Endothelial cell of umbilical vein (primary cell): ENCODE measurements around the gene SRSF11. TPM values are rescaled to one million over a fixed set of nuclear protein-coding genes. Genes with fewer than 3 reads are reported as not detected.
"Not testable (repeated sequence)": the region's sequence is repeated elsewhere in the genome, so short reads cannot be mapped to it uniquely, and the experiment has no call there.

Source experiments
- BruUV-seq: library from RNA; stranded (reverse); fragments of 400-500 nt; replicated peaks from 2 replicates; lab custom pipeline; 2021; lab: Mats Ljungman, UMichigan
- CTCF ChIA-PET: fragments of 300-600, 350-600 bp; sonication (Branson Sonifier 250); formaldehyde crosslinking; loops from one replicate; lab custom pipeline; 2021; ENCODE audit warnings: antibody characterized with exemption, inconsistent platforms; lab: Charles Lee
- POLR2A ChIA-PET: fragments of 300-600, 350-600 bp; sonication (Branson Sonifier 250); formaldehyde crosslinking; loops from one replicate; lab custom pipeline; 2021; ENCODE audit warnings: antibody characterized with exemption, inconsistent platforms; lab: Charles Lee
- DNase-seq: peaks from one replicate; pipeline ENCODE4 v3.0.0-alpha.2; 2011; ENCODE audit warnings: low read depth, low spot score
- FAIRE-seq: peaks from 2 replicates; lab custom pipeline; 2011; peaks lifted over from hg19 to GRCh38; lab: Jason Lieb, UNC
- H2AFZ ChIP-seq: 2 replicates; pipeline ENCODE4 v1.6.0; 2012; ENCODE audit warnings: low read depth, low read length, control low read depth, inconsistent platforms
- H3K27ac ChIP-seq: 2 replicates; pipeline ENCODE4 v1.5.1; 2011; ENCODE audit warnings: low read depth, mild to moderate bottlenecking, control low read depth, low read length, moderate library complexity; ENCODE audit not compliant: insufficient read depth
- H3K27me3 ChIP-seq, 2 experiments: 2 replicates each; pipeline versions ENCODE4 v1.6.0 to v1.6.1; 2011; ENCODE audit warnings: low read length in 2 of 2, mixed read lengths in 1 of 2; ENCODE audit not compliant: control insufficient read depth in 2 of 2, insufficient read depth in 2 of 2
- H3K36me3 ChIP-seq, 2 experiments: 2 replicates in 1 of 2; 3 replicates in 1 of 2; pipeline ENCODE4 v1.5.1; 2011; ENCODE audit warnings: low read length in 2 of 2, mild to moderate bottlenecking in 1 of 2, moderate library complexity in 1 of 2; ENCODE audit not compliant: control insufficient read depth in 2 of 2, insufficient read depth in 2 of 2; ENCODE audit errors: extremely low read depth in 1 of 2
- H3K4me1 ChIP-seq: 3 replicates; pipeline ENCODE4 v1.5.1; 2011; ENCODE audit warnings: mild to moderate bottlenecking, low read length; ENCODE audit not compliant: control insufficient read depth, insufficient read depth; ENCODE audit errors: extremely low read depth
- H3K4me2 ChIP-seq: 2 replicates; pipeline ENCODE4 v1.6.1; 2011; ENCODE audit warnings: low read length, control low read depth, mixed read lengths; ENCODE audit not compliant: insufficient read depth
- H3K4me3 ChIP-seq, 3 experiments: fragments of 200-600 bp in 1 of 3; sonication (generic), shearing (Covaris generic) in 1 of 3; replicated peaks in 1 of 3; 2 replicates each; pipeline ENCODE4 v1.5.1; 2011 to 2016; ENCODE audit warnings: control low read depth in 3 of 3, low read length in 3 of 3, mild to moderate bottlenecking in 2 of 3, inconsistent platforms in 1 of 3, low read depth in 1 of 3, moderate library complexity in 1 of 3; ENCODE audit not compliant: insufficient read depth in 1 of 3
- H3K79me2 ChIP-seq: 2 replicates; pipeline ENCODE4 v1.6.0; 2012; ENCODE audit warnings: low read length, inconsistent platforms; ENCODE audit not compliant: control insufficient read depth, insufficient read depth
- H3K9ac ChIP-seq: replicated peaks from 2 replicates; pipeline ENCODE3; 2011; ENCODE audit warnings: low read length, control low read depth; ENCODE audit not compliant: insufficient read depth; ENCODE audit errors: extremely low read depth
- H3K9me1 ChIP-seq: replicated peaks from 3 replicates; pipeline ENCODE4 v1.6.0; 2011; ENCODE audit warnings: mild to moderate bottlenecking, low read length; ENCODE audit not compliant: control insufficient read depth, insufficient read depth; ENCODE audit errors: extremely low read depth
- H3K9me3 ChIP-seq: replicated peaks from 2 replicates; pipeline ENCODE4 v1.5.1; 2012; ENCODE audit warnings: low read length, inconsistent platforms; ENCODE audit not compliant: control insufficient read depth, insufficient read depth
- H4K20me1 ChIP-seq: replicated peaks from 2 replicates; pipeline ENCODE3; 2011; ENCODE audit warnings: mild to moderate bottlenecking, low read length; ENCODE audit not compliant: control insufficient read depth, insufficient read depth; ENCODE audit errors: extremely low read depth
- CTCF ChIP-seq, 2 donors: IDR thresholded peaks; 1 replicate in 1 of 2; 2 replicates in 1 of 2; pipeline ENCODE4 v1.5.1; 2011; ENCODE audit warnings: low read length in 2 of 2, mild to moderate bottlenecking in 2 of 2, moderate library complexity in 2 of 2, control low read depth in 1 of 2, inconsistent platforms in 1 of 2, low read depth in 1 of 2; ENCODE audit not compliant: insufficient read depth in 1 of 2; ENCODE audit errors: extremely low read depth in 1 of 2
- EZH2 ChIP-seq: IDR thresholded peaks from 2 replicates; pipeline ENCODE4 v1.6.1; 2012; ENCODE audit warnings: borderline replicate concordance, low read depth, mild to moderate bottlenecking, moderate library complexity, low read length, inconsistent platforms; ENCODE audit not compliant: severe bottlenecking
- FOS ChIP-seq: IDR thresholded peaks from 2 replicates; pipeline ENCODE4 v1.6.1; 2011; ENCODE audit warnings: mild to moderate bottlenecking, low read length, moderate library complexity, borderline replicate concordance; ENCODE audit not compliant: insufficient read depth
- GATA2 ChIP-seq: IDR thresholded peaks from 2 replicates; pipeline ENCODE4 v1.7.0; 2011; ENCODE audit warnings: low read depth, mild to moderate bottlenecking, moderate library complexity, mixed read lengths, low read length; ENCODE audit not compliant: insufficient read length, insufficient read depth
- JUN ChIP-seq: IDR thresholded peaks from 2 replicates; pipeline ENCODE4 v1.6.1; 2011; ENCODE audit warnings: borderline replicate concordance, low read depth; ENCODE audit not compliant: insufficient read length, insufficient read depth
- MAX ChIP-seq: IDR thresholded peaks from 2 replicates; pipeline ENCODE4 v1.6.1; 2011; ENCODE audit not compliant: insufficient read depth, insufficient read length
- MYC ChIP-seq: IDR thresholded peaks from one replicate; pipeline ENCODE4 v1.6.1; 2011; ENCODE audit warnings: mild to moderate bottlenecking, low read depth, low read length
- POLR2A ChIP-seq: IDR thresholded peaks from 2 replicates; pipeline ENCODE4 v1.6.1; 2012; ENCODE audit warnings: low read depth, mild to moderate bottlenecking, control low read depth, low read length
- POLR2AphosphoS5 ChIP-seq: IDR thresholded peaks from 2 replicates; pipeline ENCODE4 v1.6.1; 2012; ENCODE audit warnings: low read depth, mild to moderate bottlenecking, control low read depth, low read length, moderate library complexity; ENCODE audit not compliant: insufficient read depth
- dilution Hi-C: fragments of 300-500 bp; cut with MboI; formaldehyde crosslinking; loops from one replicate; pipeline ENCODE4 v1.15.0; 2019; ENCODE audit warnings: low sequenced_read_pairs; ENCODE audit not compliant: extremely low pct_ligation_motif_present
- intact Hi-C: fragments of 100-400 bp; cut with micrococcal nuclease; formaldehyde crosslinking; loops from one replicate; pipeline ENCODE4 v1.10.0; 2022
- polyA plus RNA-seq, 4 experiments: library from polyadenylated mRNA; depleted of rRNA in 3 of 4; stranded (reverse) in 3 of 4; unstranded in 1 of 4; fragments of >200 nt; gene quantifications; 2 replicates each; pipeline versions ENCODE4 v1.2.1 to v1.2.3, GENCODE V29; 2011 to 2012; ENCODE audit warnings: missing spikeins in 1 of 4
- total RNA-seq: library from RNA; stranded (reverse); gene quantifications from 2 replicates; pipeline ENCODE4 v1.2.3, GENCODE V29; 2021

The SRSF11 gene
- total and polyA plus RNA-seq, 2 donors (not counting 3 experiments of a cell fraction or from before 2014, with no cell fraction given), result 177 to 241 TPM

- peak within 1 kb of the TSS; percentile 89 for H3K27ac ChIP-seq
- H3K4me1 ChIP-seq, result peaks cover 32% of the 10 kb centered on the region
- intact Hi-C loops, result loop anchor here (1.0 to 10.0 kb wide), 6 partner anchors 16 to 876 kb away; partner anchors contain the start of genes ANKRD13C, CTH, LRRC7 and SRSF11
- H3K9ac ChIP-seq, result peak within 1 kb of the TSS; percentile 97
- H3K4me3 ChIP-seq, result peak within 1 kb of the TSS; percentile 63 to 96 (median 79)
- peak; percentile 80 for FAIRE-seq
- peak; percentile 99 for DNase-seq
- ChIA-PET CTCF (interaction anchor here (2.7 kb wide), 1 partner anchor 16 kb away, joined by 7 read pairs; the partner anchor contains the start of gene SRSF11), POLR2A (interaction anchor here (0.6 to 1.6 kb wide), 2 partner anchors 16 to 206 kb away, joined by 3 to 4 read pairs; partner anchors contain the start of genes CTH and SRSF11)
- H3K4me2 ChIP-seq, result peak within 1 kb of the TSS; percentile 100
- H3K9me1 ChIP-seq, result no peaks in the 10 kb centered on the region
- peaks cover 3% of the 10 kb centered on the region in 2 experiments for H3K36me3 ChIP-seq
- peaks cover 96% of the 10 kb centered on the region for H3K79me2 ChIP-seq
- H4K20me1 ChIP-seq, result no peaks in the 10 kb centered on the region
- BruUV-seq, result TSS peak; percentile 72
- dilution Hi-C loops, result no loop called here
- peak within 1 kb of the TSS; percentile 97 for H2AFZ ChIP-seq
- no peaks in the 10 kb centered on the region for H3K27me3 ChIP-seq
- H3K9me3 ChIP-seq, result no peaks in the 10 kb centered on the region
- TF ChIP-seq GATA2, result no peak
- no peak for TF ChIP-seq EZH2
- TF ChIP-seq POLR2A, result peak; percentile 77
- no peak for TF ChIP-seq CTCF (IDR thresholded peaks at IDR 0.05; ENCODE audit: extremely low read depth in 1 of 2, insufficient read depth in 1 of 2, low read depth in 1 of 2, low read length in 2 of 2)
- TF ChIP-seq FOS, result no peak
- TF ChIP-seq MAX, result peak; percentile 62
- TF ChIP-seq JUN, result no peak
- TF ChIP-seq MYC, result peak; percentile 31
- peak; percentile 95 for TF ChIP-seq POLR2AphosphoS5
Observed at GRCh38 chr1:70205434-70206118, 15.6 kb upstream of the SRSF11 start, which contains the start of gene LRRC40. Gene LRRC40, minus strand, starts transcription at chr1:70205579. Its CDS starts 39 bp downstream, at chr1:70205540.

GRCh38 chr1:70206833-70207232, 14.3 kb upstream of the SRSF11 start:
- BruUV-seq, H3K9me3 ChIP-seq, H3K27ac ChIP-seq, H4K20me1 ChIP-seq, H3K27me3 ChIP-seq, H2AFZ ChIP-seq, FAIRE-seq, DNase-seq, H3K36me3 ChIP-seq, H3K9me1 ChIP-seq, POLR2A ChIA-PET, dilution Hi-C loops: not testable (repeated sequence)
- Histone ChIP-seq H3K79me2 (peaks cover 97% of the 10 kb centered on the region), H3K4me3 (peak overlapping the region in 2 of 3 experiments; percentile 63 to 96), H3K9ac (peak overlapping the region; percentile 97), H3K4me2 (peak overlapping the region; percentile 100), H3K4me1 (peaks cover 39% of the 10 kb centered on the region)
- intact Hi-C loops, result loop anchor here (5.0 to 10.0 kb wide), 2 partner anchors 165 to 642 kb away; partner anchors contain the start of gene LRRC7
- CTCF ChIA-PET, result interaction anchor here (1.4 to 2.7 kb wide), 2 partner anchors 15 to 16 kb away, joined by 3 to 7 read pairs; partner anchors contain the start of gene SRSF11
